GM19043 (cell line): Measurements from ENCODE around the gene BEST2.
"Not testable (repeated sequence)": the region's sequence is repeated elsewhere in the genome, so short reads cannot be mapped to it uniquely, and the experiment has no call there.

Experiments used
- ATAC-seq: cut with Tn5 transposase; IDR thresholded peaks from one replicate; pipeline ENCODE4 v1.9.1; 2021; ENCODE audit warnings: low read depth; ENCODE audit not compliant: unreplicated experiment

The BEST2 gene

GRCh38 chr19:12751635-12752034 is at the start of gene BEST2:
TSS of gene BEST2 (plus strand) at chr19:12751791. CDS start at chr19:12752593, 802 bp downstream.
- ATAC-seq = no peak

- ATAC-seq = no peak
Observed at GRCh38 chr19:12703046-12703445, 48.5 kb upstream of the BEST2 start.

DNA sequence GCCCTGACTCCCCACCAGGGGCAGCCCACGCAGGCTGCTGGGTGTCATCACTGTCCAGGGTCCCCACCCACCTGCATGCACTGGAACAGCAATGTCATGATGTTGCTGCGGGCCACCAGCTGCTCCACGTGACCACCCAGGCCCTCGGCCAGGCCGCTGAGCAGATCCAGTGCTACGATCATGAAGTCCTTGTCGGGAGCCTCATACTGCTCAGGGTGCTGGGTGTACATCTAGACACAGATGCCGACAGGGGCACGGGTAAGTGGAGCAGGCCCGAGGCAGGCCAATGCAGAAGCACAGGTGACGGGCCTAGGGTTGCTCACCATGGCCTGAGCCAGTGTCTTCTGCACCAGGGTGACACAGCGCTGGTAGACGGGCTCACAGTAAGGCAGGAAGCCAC is 46.4 kb upstream of the BEST2 start:
- no peak for ATAC-seq

- ATAC-seq = no peak
Observed at GRCh38 chr19:12705654-12706331, 45.8 kb upstream of the BEST2 start.

- ATAC-seq = no peak
Observed at GRCh38 chr19:12706332-12706718, 45.3 kb upstream of the BEST2 start.

- no peak for ATAC-seq
Observed at GRCh38 chr19:12708641-12709040, 43.0 kb upstream of the BEST2 start.

- ATAC-seq = no peak
Observed at GRCh38 chr19:12711187-12711586, 40.4 kb upstream of the BEST2 start.

- not testable (repeated sequence) for ATAC-seq
Observed at GRCh38 chr19:12712077-12712476, 39.5 kb upstream of the BEST2 start.

DNA sequence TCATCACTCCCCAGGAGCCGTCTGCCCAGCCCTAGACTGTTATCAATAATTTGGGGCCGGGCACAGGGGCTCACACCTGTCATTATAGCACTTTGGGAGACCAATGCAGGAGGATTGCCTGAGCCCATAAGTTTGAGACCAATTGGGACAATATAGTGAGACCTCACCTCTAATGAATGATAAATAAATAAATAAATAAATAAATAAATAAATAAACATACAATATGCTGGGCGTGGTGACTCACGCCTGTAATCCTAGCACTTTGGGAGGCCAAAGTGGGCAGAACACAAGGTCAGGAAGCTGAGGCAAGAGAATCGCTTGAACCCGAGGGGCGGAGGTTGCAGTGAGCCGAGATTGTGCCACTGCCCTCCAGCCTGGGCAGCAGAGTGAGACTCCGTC is 38.3 kb upstream of the BEST2 start:
- ATAC-seq = not testable (repeated sequence)

GRCh38 chr19:12715102-12715501 is 36.5 kb upstream of the BEST2 start:
- ATAC-seq = no peak

GRCh38 chr19:12715929-12716328 is 35.7 kb upstream of the BEST2 start:
- no peak for ATAC-seq

GRCh38 chr19:12720296-12720695 is 31.3 kb upstream of the BEST2 start:
- ATAC-seq = no peak

DNA sequence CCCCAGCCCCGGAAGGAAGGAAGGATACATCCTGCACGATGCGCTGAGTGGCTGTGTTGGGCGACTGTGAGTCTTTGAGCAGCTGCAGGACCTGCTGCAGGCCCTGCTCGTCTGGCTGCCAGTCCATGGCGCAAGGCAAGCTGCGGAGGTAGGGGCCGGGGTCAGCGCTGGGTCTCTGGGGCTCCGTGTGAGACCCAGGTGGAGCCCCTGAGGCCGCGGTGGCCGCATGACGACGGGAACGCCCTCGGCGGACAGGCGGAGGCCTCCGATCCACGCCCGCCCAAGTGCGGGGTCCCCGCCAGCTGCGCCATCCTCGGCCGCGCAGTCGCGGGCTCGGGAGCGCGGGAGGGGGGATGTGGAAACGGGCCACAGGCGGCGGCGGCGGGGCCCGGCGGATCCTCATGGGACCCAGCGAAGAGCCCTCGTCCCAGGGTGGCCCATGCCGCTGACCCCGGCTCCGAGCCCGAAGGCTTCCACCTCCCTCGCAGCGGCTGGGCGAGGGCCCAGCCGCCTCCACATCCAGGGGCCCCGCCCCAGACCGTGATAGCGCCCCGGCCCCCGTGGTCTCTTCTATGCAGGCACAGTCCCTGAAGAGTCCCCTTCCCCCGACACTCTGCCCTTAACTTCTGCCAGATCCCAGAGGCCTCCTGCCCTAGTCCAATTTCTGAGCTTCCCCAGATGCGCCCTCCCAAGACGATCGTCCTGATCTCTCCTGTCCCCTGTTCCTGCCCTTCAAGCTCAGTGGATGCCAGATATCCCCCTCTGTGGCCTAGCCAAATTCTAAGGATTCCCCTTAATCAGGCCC is 30.5 kb upstream of the BEST2 start:
- ATAC-seq = no peak

- no peak for ATAC-seq
Observed at GRCh38 chr19:12721656-12722565, 29.7 kb upstream of the BEST2 start.

GRCh38 chr19:12722566-12723380 is 28.8 kb upstream of the BEST2 start:
- ATAC-seq = peak; percentile 75

- ATAC-seq = no peak
Observed at GRCh38 chr19:12723381-12723640, 28.3 kb upstream of the BEST2 start.

DNA sequence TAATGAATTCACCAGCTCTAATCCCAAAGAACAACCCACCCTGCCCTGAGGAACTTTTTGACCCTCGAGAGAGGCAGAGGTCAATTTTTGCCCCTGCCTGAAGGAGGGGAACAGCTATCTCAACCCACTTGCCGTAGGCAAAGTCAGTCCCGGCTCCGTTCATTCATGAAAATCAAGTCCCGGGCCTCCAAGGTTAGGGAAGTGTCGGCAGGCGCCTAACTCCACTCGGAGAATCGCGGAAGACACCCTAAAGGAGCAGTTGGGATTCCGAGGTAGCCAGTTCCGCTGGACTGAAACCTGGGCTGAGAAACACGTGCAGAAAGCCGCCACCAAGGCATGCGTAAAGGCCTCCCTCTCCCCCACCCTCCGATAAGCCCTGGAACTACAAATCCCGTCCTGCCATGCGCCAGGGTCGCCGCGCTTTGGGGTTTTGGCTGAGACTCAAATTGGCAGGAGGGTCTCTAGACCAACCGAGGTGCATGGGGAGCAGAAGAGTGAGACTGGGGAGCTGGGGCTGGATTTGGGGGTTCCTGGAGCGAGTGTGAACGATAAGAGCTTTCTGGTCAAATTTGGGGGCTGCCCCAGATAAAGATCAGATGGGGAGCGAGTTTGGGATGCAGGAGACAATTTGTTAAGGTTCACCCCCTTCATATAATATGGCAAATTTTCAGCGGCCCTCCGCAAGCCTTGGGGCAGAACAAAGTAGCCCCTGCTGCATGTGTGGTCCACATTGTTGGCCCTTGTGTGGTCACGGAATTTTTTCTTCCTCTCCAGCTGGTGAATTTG is 27.8 kb upstream of the BEST2 start, which contains the start of gene TNPO2:
Gene TNPO2 (minus strand): TSS at position 292 of the 786 bp plus-strand sequence. CDS start 2,955 bp downstream, outside the sequence.
- ATAC-seq = no peak

DNA sequence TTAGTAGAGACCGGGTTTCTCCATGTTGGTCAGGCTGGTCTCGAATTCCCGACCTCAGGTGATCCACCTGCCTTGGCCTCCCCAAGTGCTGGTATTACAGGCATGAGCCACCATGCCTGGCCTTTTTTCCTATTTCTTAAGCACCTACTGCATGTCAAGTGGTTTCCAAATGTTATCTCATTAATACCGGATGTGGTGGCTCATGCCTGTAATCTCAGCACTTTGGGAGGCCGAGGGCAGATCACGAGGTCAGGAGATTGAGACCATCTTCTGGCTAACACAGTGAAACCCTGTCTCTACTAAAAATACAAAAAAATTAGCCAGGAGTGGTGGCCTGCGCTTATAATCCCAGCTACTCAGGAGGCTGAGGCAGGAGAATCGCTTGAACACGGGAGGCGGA is 26.0 kb upstream of the BEST2 start:
- ATAC-seq = not testable (repeated sequence)

- no peak for ATAC-seq
Observed at GRCh38 chr19:12726988-12727316, 24.6 kb upstream of the BEST2 start.
